H9 (cell line): ENCODE results near the gene C3. TPM values are rescaled to one million over a fixed set of nuclear protein-coding genes. Genes with fewer than 3 reads are reported as not detected.

Experiments
- DNase-seq: peaks from one replicate; pipeline ENCODE4 v3.0.0-alpha.2; 2017
- H2AFZ ChIP-seq: one replicate; pipeline ENCODE4 v1.6.1; 2013; ENCODE audit warnings: mild to moderate bottlenecking, low read length, control low read depth, moderate library complexity
- H2AK5ac ChIP-seq: 2 replicates; pipeline ENCODE4 v1.6.1; 2013; ENCODE audit warnings: low read length, control low read depth, mixed read lengths; ENCODE audit not compliant: insufficient read length
- H2BK120ac ChIP-seq: one replicate; pipeline ENCODE4 v1.6.1; 2013; ENCODE audit warnings: low read depth, mild to moderate bottlenecking, low read length, control low read depth, inconsistent platforms; ENCODE audit not compliant: poor library complexity, severe bottlenecking
- H2BK12ac ChIP-seq: 2 replicates; pipeline ENCODE4 v1.6.1; 2013; ENCODE audit warnings: low read length, control low read depth, mixed read lengths, low read depth; ENCODE audit not compliant: insufficient read length
- H2BK15ac ChIP-seq: 2 replicates; pipeline ENCODE4 v1.6.1; 2013; ENCODE audit warnings: low read depth, low read length, control low read depth
- H2BK20ac ChIP-seq: one replicate; pipeline ENCODE4 v1.6.1; 2013; ENCODE audit warnings: low read depth, mild to moderate bottlenecking, low read length, control low read depth, inconsistent platforms; ENCODE audit not compliant: poor library complexity, severe bottlenecking
- H2BK5ac ChIP-seq: 2 replicates; pipeline ENCODE4 v1.6.1; 2013; ENCODE audit warnings: low read length, control low read depth, mixed read lengths; ENCODE audit not compliant: insufficient read length
- H3K14ac ChIP-seq: 2 replicates; pipeline ENCODE4 v1.6.1; 2013; ENCODE audit warnings: low read length, control low read depth; ENCODE audit not compliant: insufficient read depth
- H3K18ac ChIP-seq: 2 replicates; pipeline ENCODE4 v1.6.1; 2013; ENCODE audit warnings: low read depth, mild to moderate bottlenecking, mixed read lengths, low read length, control low read depth; ENCODE audit not compliant: insufficient read length
- H3K23ac ChIP-seq: 2 replicates; pipeline ENCODE4 v1.6.1; 2013; ENCODE audit warnings: low read length, control low read depth, mixed read lengths, low read depth; ENCODE audit not compliant: insufficient read length
- H3K23me2 ChIP-seq: 2 replicates; pipeline ENCODE4 v1.6.1; 2013; ENCODE audit warnings: low read depth, mild to moderate bottlenecking, mixed read lengths, low read length, control low read depth; ENCODE audit not compliant: insufficient read length, poor library complexity, severe bottlenecking
- H3K27ac ChIP-seq: 2 replicates; pipeline ENCODE4 v1.5.1; 2013; ENCODE audit warnings: low read length, control low read depth, mixed read lengths, low read depth; ENCODE audit not compliant: insufficient read length
- H3K27me3 ChIP-seq: 2 replicates; pipeline ENCODE4 v1.6.1; 2013; ENCODE audit warnings: low read length, control low read depth, inconsistent platforms; ENCODE audit not compliant: insufficient read depth
- H3K4ac ChIP-seq: 2 replicates; pipeline ENCODE4 v1.6.1; 2013; ENCODE audit warnings: low read depth, mild to moderate bottlenecking, control low read depth, inconsistent platforms, low read length, moderate library complexity
- H3K4me1 ChIP-seq: 2 replicates; pipeline ENCODE4 v1.6.1; 2013; ENCODE audit warnings: low read length, control low read depth, inconsistent platforms; ENCODE audit not compliant: insufficient read depth
- H3K4me2 ChIP-seq: 2 replicates; pipeline ENCODE4 v1.6.1; 2013; ENCODE audit warnings: low read length, control low read depth, mixed read lengths; ENCODE audit not compliant: insufficient read length, insufficient read depth
- H3K56ac ChIP-seq: 2 replicates; pipeline ENCODE4 v1.6.1; 2013; ENCODE audit warnings: low read depth, mild to moderate bottlenecking, mixed read lengths, low read length, control low read depth; ENCODE audit not compliant: insufficient read length
- H3K79me1 ChIP-seq: 2 replicates; pipeline ENCODE4 v1.6.1; 2013; ENCODE audit warnings: low read depth, mild to moderate bottlenecking, moderate library complexity, low read length, control low read depth, inconsistent platforms; ENCODE audit not compliant: insufficient read depth, poor library complexity, severe bottlenecking
- H3K79me2 ChIP-seq: 2 replicates; pipeline ENCODE4 v1.6.1; 2013; ENCODE audit warnings: low read length, control low read depth, inconsistent platforms; ENCODE audit not compliant: insufficient read depth
- H3K9ac ChIP-seq: 2 replicates; pipeline ENCODE4 v1.6.1; 2013; ENCODE audit warnings: low read length, control low read depth, mixed read lengths; ENCODE audit not compliant: insufficient read length; ENCODE audit errors: extremely low read depth
- H3K9me3 ChIP-seq: one replicate; pipeline ENCODE4 v1.6.1; 2013; ENCODE audit warnings: low read depth, low read length, inconsistent platforms; ENCODE audit not compliant: control insufficient read depth
- H3T11ph ChIP-seq: one replicate; pipeline ENCODE4 v1.6.1; 2013; ENCODE audit warnings: mild to moderate bottlenecking, low read length, control low read depth, inconsistent platforms
- H4K20me1 ChIP-seq: one replicate; pipeline ENCODE4 v1.6.1; 2013; ENCODE audit not compliant: control insufficient read depth, insufficient read length, insufficient read depth
- H4K5ac ChIP-seq: 2 replicates; pipeline ENCODE4 v1.6.1; 2013; ENCODE audit warnings: low read depth, mild to moderate bottlenecking, mixed read lengths, low read length, control low read depth; ENCODE audit not compliant: insufficient read length
- H4K8ac ChIP-seq: replicated peaks from 2 replicates; pipeline ENCODE4 v1.6.1; 2013; ENCODE audit warnings: low read length, control low read depth, mixed read lengths, low read depth; ENCODE audit not compliant: insufficient read length
- H4K91ac ChIP-seq: 2 replicates; pipeline ENCODE4 v1.6.1; 2013; ENCODE audit warnings: low read depth, mild to moderate bottlenecking, moderate library complexity, mixed read lengths, low read length, control low read depth; ENCODE audit not compliant: insufficient read length
- H3K27ac Mint-ChIP-seq, 3 experiments: 2 replicates in 2 of 3; 3 replicates in 1 of 3; pipeline ENCODE4 v1.8.0; 2020 to 2021; ENCODE audit warnings: mixed read lengths in 3 of 3, mild to moderate bottlenecking in 1 of 3, moderate library complexity in 1 of 3
- H3K27me3 Mint-ChIP-seq: 2 replicates; pipeline ENCODE4 v1.8.0; 2021; ENCODE audit warnings: low read depth, mild to moderate bottlenecking, moderate library complexity, mixed read lengths
- H3K36me3 Mint-ChIP-seq, 3 experiments: 2 replicates in 2 of 3; 3 replicates in 1 of 3; pipeline ENCODE4 v1.8.0; 2020 to 2021; ENCODE audit warnings: low read depth in 3 of 3, mixed read lengths in 3 of 3; ENCODE audit not compliant: insufficient read depth in 1 of 3
- H3K4me1 Mint-ChIP-seq, 2 experiments: 2 replicates each; pipeline ENCODE4 v1.8.0; 2020; ENCODE audit warnings: mixed read lengths in 2 of 2
- H3K4me3 Mint-ChIP-seq, 2 experiments: 2 replicates in 1 of 2; 3 replicates in 1 of 2; pipeline ENCODE4 v1.8.0; 2020 to 2021; ENCODE audit warnings: mild to moderate bottlenecking in 2 of 2, mixed read lengths in 2 of 2, moderate library complexity in 1 of 2
- H3K9me3 Mint-ChIP-seq, 2 experiments: 2 replicates in 1 of 2; 3 replicates in 1 of 2; pipeline ENCODE4 v1.8.0; 2020; ENCODE audit warnings: mild to moderate bottlenecking in 2 of 2, mixed read lengths in 2 of 2, moderate library complexity in 1 of 2
- CTCF ChIP-seq: fragments of 200-600 bp; sonication (generic); conservative IDR thresholded peaks from 3 replicates; pipeline ENCODE4 v1.8.0; 2021; ENCODE audit warnings: antibody characterized with exemption, mild to moderate bottlenecking
- WGBS: extraction: QIAGEN DNeasy Blood & Tissue Kit; methylation state at CpG from one replicate; pipeline ENCODE4 v1.1.7; 2013; ENCODE audit warnings: missing lambda C conversion rate, low lambda C conversion rate, mixed read lengths; ENCODE audit not compliant: insufficient read length; ENCODE audit errors: extremely low coverage; 5-methylcytosine and 5-hydroxymethylcytosine counted together
- total RNA-seq: library from RNA; stranded (reverse); gene quantifications from 2 replicates; pipeline ENCODE4 v1.2.1, GENCODE V29; 2021

Gene C3
- total RNA-seq, 1 experiment from 2014 or later = 5.9 TPM

- peaks cover 0 to 9% (median 0%) of the 10 kb centered on the region in 3 experiments; a peak in 4 of 7 replicates for H3K36me3 Mint-ChIP-seq
- H3K9me3 Mint-ChIP-seq = peaks cover 2 to 65% of the 10 kb centered on the region in 2 experiments; a peak in 3 of 5 replicates
- no peak overlapping the region for H3K4me2 ChIP-seq
- no peak overlapping the region for H3K9ac ChIP-seq
- H3K4me1 ChIP-seq = no peaks in the 10 kb centered on the region
- H3T11ph ChIP-seq = no peak overlapping the region
- no peaks in the 10 kb centered on the region for H3K9me3 ChIP-seq
- no peak overlapping the region for H3K27ac ChIP-seq
- no peak overlapping the region for H4K91ac ChIP-seq
- no peak overlapping the region for H2BK5ac ChIP-seq
- H2BK15ac ChIP-seq = no peak overlapping the region
- no CpG with 5 or more reads among the region's 10 CpGs for WGBS
- H3K4ac ChIP-seq = no peak overlapping the region
- H4K8ac ChIP-seq = no peak overlapping the region
- no peak overlapping the region for H2AK5ac ChIP-seq
- peaks cover 3% of the 10 kb centered on the region in 2 experiments; a peak in 1 of 4 replicates for H3K4me1 Mint-ChIP-seq
- H3K27ac Mint-ChIP-seq = no peak overlapping the region; a peak in 1 of 7 replicates
- no peaks in the 10 kb centered on the region for H3K79me2 ChIP-seq
- H3K56ac ChIP-seq = no peak overlapping the region
- H3K23ac ChIP-seq = no peak overlapping the region
- no peak overlapping the region for H4K5ac ChIP-seq
- no peaks in the 10 kb centered on the region; the same call in 1 of the 2 replicates for H3K27me3 ChIP-seq
- H2BK12ac ChIP-seq = no peak overlapping the region
- H3K14ac ChIP-seq = no peak overlapping the region
- no peak overlapping the region for H3K18ac ChIP-seq
- no peaks in the 10 kb centered on the region for H3K23me2 ChIP-seq
- TF ChIP-seq CTCF = no peak
- no peak for DNase-seq
- H3K79me1 ChIP-seq = no peaks in the 10 kb centered on the region
- H2AFZ ChIP-seq = no peak overlapping the region
- H2BK20ac ChIP-seq = no peak overlapping the region
- H2BK120ac ChIP-seq = no peak overlapping the region
- no peak overlapping the region; a peak in 1 of 5 replicates for H3K4me3 Mint-ChIP-seq
- no peaks in the 10 kb centered on the region; the same call in 1 of the 2 replicates for H3K27me3 Mint-ChIP-seq
- no peaks in the 10 kb centered on the region for H4K20me1 ChIP-seq
Observed at GRCh38 chr19:6692027-6692426, 28.4 kb downstream of the C3 start.
